ENCODE data around the gene MCTP1.
A peak's percentile ranks its signal among the peaks of the same experiment; 100 is the strongest.

The MCTP1 gene

DNA sequence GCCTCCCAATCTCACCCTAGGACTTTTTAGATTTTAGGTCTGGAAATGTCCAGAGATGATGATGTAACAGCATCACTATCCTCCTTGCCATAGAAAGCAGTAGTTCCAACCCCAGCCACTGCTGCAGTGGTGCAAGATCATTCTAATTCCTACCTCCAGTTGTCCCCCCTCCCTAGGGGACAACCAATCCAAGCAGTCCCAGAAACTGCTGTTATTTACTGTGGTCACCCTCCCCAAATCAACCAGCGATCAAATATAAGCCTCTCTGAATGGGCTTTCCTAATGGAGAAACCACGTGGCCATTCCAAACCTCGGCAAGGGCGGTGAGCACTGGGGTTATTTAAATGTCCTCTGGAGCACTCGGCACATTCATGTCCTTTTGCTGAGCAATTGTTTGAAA is 506.6 kb downstream of the MCTP1 start:
- TF ChIP-seq, protein P1, sequence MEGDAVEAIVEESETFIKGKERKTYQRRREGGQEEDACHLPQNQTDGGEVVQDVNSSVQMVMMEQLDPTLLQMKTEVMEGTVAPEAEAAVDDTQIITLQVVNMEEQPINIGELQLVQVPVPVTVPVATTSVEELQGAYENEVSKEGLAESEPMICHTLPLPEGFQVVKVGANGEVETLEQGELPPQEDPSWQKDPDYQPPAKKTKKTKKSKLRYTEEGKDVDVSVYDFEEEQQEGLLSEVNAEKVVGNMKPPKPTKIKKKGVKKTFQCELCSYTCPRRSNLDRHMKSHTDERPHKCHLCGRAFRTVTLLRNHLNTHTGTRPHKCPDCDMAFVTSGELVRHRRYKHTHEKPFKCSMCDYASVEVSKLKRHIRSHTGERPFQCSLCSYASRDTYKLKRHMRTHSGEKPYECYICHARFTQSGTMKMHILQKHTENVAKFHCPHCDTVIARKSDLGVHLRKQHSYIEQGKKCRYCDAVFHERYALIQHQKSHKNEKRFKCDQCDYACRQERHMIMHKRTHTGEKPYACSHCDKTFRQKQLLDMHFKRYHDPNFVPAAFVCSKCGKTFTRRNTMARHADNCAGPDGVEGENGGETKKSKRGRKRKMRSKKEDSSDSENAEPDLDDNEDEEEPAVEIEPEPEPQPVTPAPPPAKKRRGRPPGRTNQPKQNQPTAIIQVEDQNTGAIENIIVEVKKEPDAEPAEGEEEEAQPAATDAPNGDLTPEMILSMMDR (IDR thresholded peaks at IDR 0.05; ENCODE audit: unreplicated experiment in 3 of 3), result no peak
- Mint-ChIP-seq H3K36me3 (ENCODE audit: low read depth) (no peaks in the 10 kb centered on the region), H3K4me1 (peaks cover 27% of the 10 kb centered on the region), H3K27me3 (ENCODE audit: low read depth) (no peaks in the 10 kb centered on the region), H3K4me3 (no peak overlapping the region), H3K9me3 (no peaks in the 10 kb centered on the region), H3K27ac (peak overlapping the region in 1 of 3 experiments; percentile 57)

DNA sequence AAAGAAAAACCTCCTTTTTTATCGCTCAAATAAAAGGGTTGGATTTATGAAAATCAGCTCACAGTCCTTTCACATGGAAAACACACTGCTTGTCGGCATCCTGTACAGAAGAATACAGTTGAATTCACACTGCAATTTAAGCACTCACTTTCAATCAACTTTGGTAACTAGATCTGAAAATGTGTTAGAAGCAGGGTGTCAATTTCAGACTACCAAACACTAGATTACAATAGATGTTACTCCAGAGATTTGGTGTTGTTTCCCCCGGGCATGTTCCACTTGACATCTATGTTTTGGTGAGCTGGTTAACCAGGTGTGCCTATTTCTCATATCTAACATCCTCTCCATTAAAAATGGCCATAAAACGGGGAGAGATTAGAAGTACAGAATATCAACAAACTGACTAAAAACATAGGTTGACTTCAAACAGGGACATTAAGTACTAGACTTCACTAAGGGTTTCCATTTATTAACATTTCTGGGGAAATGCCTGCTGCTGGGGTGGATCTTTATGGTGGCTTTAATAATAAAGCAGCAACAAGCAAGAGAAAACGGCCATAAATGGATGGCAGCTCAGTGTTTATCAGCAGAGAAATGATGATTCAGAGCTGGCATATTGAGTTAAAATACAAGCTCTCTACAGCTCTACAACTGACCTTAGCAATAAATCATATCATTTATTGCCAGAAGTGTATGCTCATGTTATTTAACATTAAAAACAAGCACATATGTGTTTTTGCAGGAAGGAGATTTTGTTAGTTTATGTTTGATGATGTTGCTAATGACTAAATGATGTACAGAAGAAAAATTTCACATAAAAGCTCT is 507.6 kb downstream of the MCTP1 start:
- no peak overlapping the region for H3K4me3 Mint-ChIP-seq
- TF ChIP-seq, protein P1 (IDR thresholded peaks at IDR 0.05; ENCODE audit: unreplicated experiment in 3 of 3), result no peak
- H3K4me1 Mint-ChIP-seq, result peaks cover 23% of the 10 kb centered on the region
- no peaks in the 10 kb centered on the region for H3K36me3 Mint-ChIP-seq (ENCODE audit: low read depth)
- no peaks in the 10 kb centered on the region for H3K27me3 Mint-ChIP-seq (ENCODE audit: low read depth)
- no peaks in the 10 kb centered on the region for H3K9me3 Mint-ChIP-seq
- H3K27ac Mint-ChIP-seq, result peak overlapping the region in 1 of 3 experiments; percentile 13

DNA sequence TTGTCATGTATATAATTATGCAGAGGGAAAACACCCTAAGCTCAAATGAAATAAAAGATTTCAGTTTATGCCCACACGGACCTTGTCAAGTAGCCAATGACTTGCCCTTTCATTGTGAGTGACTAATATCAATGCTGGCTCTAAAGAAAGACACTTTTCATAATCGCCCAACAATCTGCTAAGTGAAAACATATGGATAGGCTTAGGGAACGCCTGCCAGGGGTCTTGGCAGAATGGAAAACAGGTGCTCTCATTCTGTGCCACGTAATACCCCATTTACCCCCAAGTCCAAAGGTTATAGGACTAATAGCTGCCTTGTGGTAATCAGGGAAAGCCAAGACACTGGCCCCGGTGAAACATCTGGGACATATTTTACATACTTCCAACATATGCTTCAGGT is 508.7 kb downstream of the MCTP1 start:
- TF ChIP-seq, protein P1 (IDR thresholded peaks at IDR 0.05; ENCODE audit: unreplicated experiment in 3 of 3), result no peak
- H3K9me3 Mint-ChIP-seq, result no peaks in the 10 kb centered on the region
- no peaks in the 10 kb centered on the region for H3K36me3 Mint-ChIP-seq (ENCODE audit: low read depth)
- no peak overlapping the region for H3K4me3 Mint-ChIP-seq
- no peak overlapping the region for H3K27ac Mint-ChIP-seq
- peaks cover 23% of the 10 kb centered on the region for H3K4me1 Mint-ChIP-seq
- H3K27me3 Mint-ChIP-seq (ENCODE audit: low read depth), result no peaks in the 10 kb centered on the region

DNA sequence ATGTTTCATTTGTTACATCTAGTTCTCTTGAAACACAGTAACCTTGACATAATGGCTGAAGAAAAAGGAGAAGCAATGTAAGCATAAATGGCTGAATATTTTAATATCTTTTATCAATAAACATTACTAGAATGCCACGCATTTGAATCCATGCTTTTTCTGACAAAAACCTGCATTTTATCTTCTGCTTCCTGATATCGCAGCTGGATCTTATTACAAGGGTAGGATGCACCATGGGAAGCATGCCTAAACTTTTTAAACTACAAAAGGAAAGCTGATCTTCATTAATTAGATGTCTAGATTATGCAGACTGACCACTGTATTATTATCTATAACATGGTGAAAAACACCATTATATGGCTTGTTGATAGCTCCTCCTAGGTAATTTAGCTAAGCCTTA is 509.8 kb downstream of the MCTP1 start:
- Mint-ChIP-seq H3K9me3 (no peaks in the 10 kb centered on the region), H3K4me3 (no peak overlapping the region), H3K4me1 (peaks cover 23% of the 10 kb centered on the region), H3K36me3 (ENCODE audit: low read depth) (no peaks in the 10 kb centered on the region), H3K27ac (no peak overlapping the region), H3K27me3 (ENCODE audit: low read depth) (no peaks in the 10 kb centered on the region)
- TF ChIP-seq, protein P1 (IDR thresholded peaks at IDR 0.05; ENCODE audit: unreplicated experiment in 3 of 3), result no peak

DNA sequence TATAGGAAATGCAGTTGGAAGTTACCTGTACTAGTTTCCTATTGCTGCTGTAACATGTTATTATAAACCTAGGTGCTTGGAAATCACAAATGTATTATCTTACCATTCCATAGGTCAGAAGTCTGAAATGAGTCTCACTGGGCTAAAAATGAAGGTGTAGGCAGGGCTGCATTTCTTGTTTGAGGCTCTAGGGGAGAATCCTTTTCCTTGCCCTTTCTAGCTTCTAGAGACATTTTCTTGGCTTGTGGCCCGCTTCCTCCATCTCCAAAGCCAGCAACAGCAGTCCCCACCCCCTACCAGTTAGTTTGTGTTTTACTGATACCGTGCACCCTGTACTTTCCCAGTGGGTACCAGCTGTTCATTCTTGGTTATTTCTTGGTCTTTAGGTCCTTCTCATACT is 513.2 kb downstream of the MCTP1 start:
- TF ChIP-seq, protein P1 (IDR thresholded peaks at IDR 0.05; ENCODE audit: unreplicated experiment in 3 of 3), result no peak
- H3K27me3 Mint-ChIP-seq (ENCODE audit: low read depth), result no peaks in the 10 kb centered on the region
- no peak overlapping the region for H3K27ac Mint-ChIP-seq
- H3K36me3 Mint-ChIP-seq (ENCODE audit: low read depth), result no peaks in the 10 kb centered on the region
- H3K4me3 Mint-ChIP-seq, result no peak overlapping the region
- no peaks in the 10 kb centered on the region for H3K4me1 Mint-ChIP-seq
- H3K9me3 Mint-ChIP-seq, result no peaks in the 10 kb centered on the region

DNA sequence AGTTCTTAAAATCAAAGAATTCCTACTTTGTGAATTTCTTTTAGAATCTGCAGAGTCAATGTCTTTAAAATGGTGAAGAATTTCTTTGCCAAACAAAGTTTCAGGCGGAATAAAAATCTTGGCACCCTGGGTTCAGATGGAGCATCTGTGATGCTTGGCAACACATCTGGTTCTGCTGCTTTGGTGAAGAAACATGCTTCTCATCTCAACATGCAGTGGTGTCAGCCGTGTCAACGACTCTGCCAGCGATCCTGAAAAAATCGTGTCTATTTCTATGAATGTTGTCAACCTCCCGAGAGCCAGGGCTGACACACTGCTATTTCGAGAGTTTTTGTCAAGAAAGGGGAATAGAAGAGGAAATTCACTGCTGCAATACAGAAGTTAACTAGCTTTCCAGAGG is 514.9 kb downstream of the MCTP1 start:
- Mint-ChIP-seq H3K36me3 (ENCODE audit: low read depth) (no peaks in the 10 kb centered on the region), H3K4me1 (no peaks in the 10 kb centered on the region), H3K9me3 (no peaks in the 10 kb centered on the region), H3K27ac (no peak overlapping the region), H3K4me3 (no peak overlapping the region), H3K27me3 (ENCODE audit: low read depth) (no peaks in the 10 kb centered on the region)
- TF ChIP-seq, protein P1 (IDR thresholded peaks at IDR 0.05; ENCODE audit: unreplicated experiment in 3 of 3), result no peak
